Measurements from ENCODE around the gene SMC1A.

SMC1A gene

GRCh38 chrX:53383376-53384076 is 38.9 kb downstream of the SMC1A start:
- Histone ChIP-seq H3K4me1 (ENCODE audit: control insufficient read depth, insufficient read depth, low read length) (no peaks in the 10 kb centered on the region), H3K4me3 (ENCODE audit: low read depth, low read length) (no peak overlapping the region), H3K27ac (ENCODE audit: extremely low read depth, low read depth, low read length) (peak overlapping the region; percentile 49; the same call in 1 of the 2 replicates), H3K36me3 (ENCODE audit: control insufficient read depth in 2 of 2, insufficient read depth in 1 of 2, low read length in 2 of 2) (peaks cover 91 to 92% of the 10 kb centered on the region in 2 experiments), H3K9me3 (ENCODE audit: control insufficient read depth, insufficient read depth, low read depth, low read length) (no peaks in the 10 kb centered on the region)
- TF ChIP-seq, protein P1, sequence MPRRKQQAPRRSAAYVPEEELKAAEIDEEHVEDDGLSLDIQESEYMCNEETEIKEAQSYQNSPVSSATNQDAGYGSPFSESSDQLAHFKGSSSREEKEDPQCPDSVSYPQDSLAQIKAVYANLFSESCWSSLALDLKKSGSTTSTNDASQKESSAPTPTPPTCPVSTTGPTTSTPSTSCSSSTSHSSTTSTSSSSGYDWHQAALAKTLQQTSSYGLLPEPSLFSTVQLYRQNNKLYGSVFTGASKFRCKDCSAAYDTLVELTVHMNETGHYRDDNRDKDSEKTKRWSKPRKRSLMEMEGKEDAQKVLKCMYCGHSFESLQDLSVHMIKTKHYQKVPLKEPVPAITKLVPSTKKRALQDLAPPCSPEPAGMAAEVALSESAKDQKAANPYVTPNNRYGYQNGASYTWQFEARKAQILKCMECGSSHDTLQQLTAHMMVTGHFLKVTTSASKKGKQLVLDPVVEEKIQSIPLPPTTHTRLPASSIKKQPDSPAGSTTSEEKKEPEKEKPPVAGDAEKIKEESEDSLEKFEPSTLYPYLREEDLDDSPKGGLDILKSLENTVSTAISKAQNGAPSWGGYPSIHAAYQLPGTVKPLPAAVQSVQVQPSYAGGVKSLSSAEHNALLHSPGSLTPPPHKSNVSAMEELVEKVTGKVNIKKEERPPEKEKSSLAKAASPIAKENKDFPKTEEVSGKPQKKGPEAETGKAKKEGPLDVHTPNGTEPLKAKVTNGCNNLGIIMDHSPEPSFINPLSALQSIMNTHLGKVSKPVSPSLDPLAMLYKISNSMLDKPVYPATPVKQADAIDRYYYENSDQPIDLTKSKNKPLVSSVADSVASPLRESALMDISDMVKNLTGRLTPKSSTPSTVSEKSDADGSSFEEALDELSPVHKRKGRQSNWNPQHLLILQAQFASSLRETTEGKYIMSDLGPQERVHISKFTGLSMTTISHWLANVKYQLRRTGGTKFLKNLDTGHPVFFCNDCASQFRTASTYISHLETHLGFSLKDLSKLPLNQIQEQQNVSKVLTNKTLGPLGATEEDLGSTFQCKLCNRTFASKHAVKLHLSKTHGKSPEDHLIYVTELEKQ (tag by site-specific recombination; IDR thresholded peaks at IDR 0.05; ENCODE audit: borderline replicate concordance): no peak
- TF ChIP-seq ZNF184 (tag by site-specific recombination; IDR thresholded peaks at IDR 0.05): no peak
- no peak for TF ChIP-seq ZNF302 (tag by site-specific recombination; IDR thresholded peaks at IDR 0.05; ENCODE audit: low read depth)
- no peak for TF ChIP-seq ZNF311 (tag by site-specific recombination; IDR thresholded peaks at IDR 0.05; ENCODE audit: borderline replicate concordance)
- no peak for TF ChIP-seq ZNF561 (tag by site-specific recombination; IDR thresholded peaks at IDR 0.05; ENCODE audit: borderline replicate concordance)
- TF ChIP-seq SCRT2 (tag by site-specific recombination; IDR thresholded peaks at IDR 0.05): no peak
- no peak for TF ChIP-seq ZNF280C (tag by site-specific recombination; IDR thresholded peaks at IDR 0.05)
- no peak for TF ChIP-seq ZNF548 (tag by site-specific recombination; IDR thresholded peaks at IDR 0.05)
- TF ChIP-seq ZNF473 (tag by site-specific recombination; IDR thresholded peaks at IDR 0.05): no peak
- no peak for TF ChIP-seq ZIC2 (tag by site-specific recombination; IDR thresholded peaks at IDR 0.05)
- no peak for TF ChIP-seq ZNF404 (tag by site-specific recombination; IDR thresholded peaks at IDR 0.05)
- CTCF ChIA-PET: interaction anchor here (0.6 to 1.6 kb wide), 3 partner anchors 63 to 70 kb away, joined by 4 to 6 read pairs (median 4); no protein-coding TSS in a partner anchor
- POLR2A ChIA-PET: no interaction called here

- POLR2A ChIA-PET: interaction anchor here (1.1 kb wide), 1 partner anchor 55 kb away, joined by 3 read pairs; the partner anchor contains the start of gene HSD17B10
- CTCF ChIA-PET: interaction anchor here (1.6 to 2.0 kb wide), 4 partner anchors 63 to 96 kb away, joined by 4 to 6 read pairs (median 6); no protein-coding TSS in a partner anchor
- TF ChIP-seq ZNF175 (tag by site-specific recombination; IDR thresholded peaks at IDR 0.05) (no peak), ZNF132 (tag by site-specific recombination; IDR thresholded peaks at IDR 0.05; ENCODE audit: borderline replicate concordance) (no peak), ZNF600 (tag by site-specific recombination; IDR thresholded peaks at IDR 0.05) (peak; percentile 91), ZNF776 (tag by site-specific recombination; IDR thresholded peaks at IDR 0.05; ENCODE audit: borderline replicate concordance) (no peak)
- no peak overlapping the region for H3K4me3 ChIP-seq (ENCODE audit: low read depth, low read length)
- no peaks in the 10 kb centered on the region for H3K9me3 ChIP-seq (ENCODE audit: control insufficient read depth, insufficient read depth, low read depth, low read length)
- H3K27ac ChIP-seq (ENCODE audit: extremely low read depth, low read depth, low read length): no peak overlapping the region
- H3K4me1 ChIP-seq (ENCODE audit: control insufficient read depth, insufficient read depth, low read length): no peaks in the 10 kb centered on the region
- peaks cover 76 to 92% of the 10 kb centered on the region in 2 experiments for H3K36me3 ChIP-seq (ENCODE audit: control insufficient read depth in 2 of 2, insufficient read depth in 1 of 2, low read length in 2 of 2)
These were observed 42.7 kb downstream of the SMC1A start for GRCh38 chrX:53379747-53380146.
